H9 (cell line): ENCODE measurements around the gene RAPSN. TPM values are rescaled to one million over a fixed set of nuclear protein-coding genes. Genes with fewer than 3 reads are reported as not detected.

Source experiments
- DNase-seq: peaks from one replicate; pipeline ENCODE4 v3.0.0-alpha.2; 2017
- H2AFZ ChIP-seq: one replicate; pipeline ENCODE4 v1.6.1; 2013; ENCODE audit warnings: mild to moderate bottlenecking, low read length, control low read depth, moderate library complexity
- H2AK5ac ChIP-seq: 2 replicates; pipeline ENCODE4 v1.6.1; 2013; ENCODE audit warnings: low read length, control low read depth, mixed read lengths; ENCODE audit not compliant: insufficient read length
- H2BK120ac ChIP-seq: one replicate; pipeline ENCODE4 v1.6.1; 2013; ENCODE audit warnings: low read depth, mild to moderate bottlenecking, low read length, control low read depth, inconsistent platforms; ENCODE audit not compliant: poor library complexity, severe bottlenecking
- H2BK12ac ChIP-seq: 2 replicates; pipeline ENCODE4 v1.6.1; 2013; ENCODE audit warnings: low read length, control low read depth, mixed read lengths, low read depth; ENCODE audit not compliant: insufficient read length
- H2BK15ac ChIP-seq: 2 replicates; pipeline ENCODE4 v1.6.1; 2013; ENCODE audit warnings: low read depth, low read length, control low read depth
- H2BK20ac ChIP-seq: one replicate; pipeline ENCODE4 v1.6.1; 2013; ENCODE audit warnings: low read depth, mild to moderate bottlenecking, low read length, control low read depth, inconsistent platforms; ENCODE audit not compliant: poor library complexity, severe bottlenecking
- H2BK5ac ChIP-seq: 2 replicates; pipeline ENCODE4 v1.6.1; 2013; ENCODE audit warnings: low read length, control low read depth, mixed read lengths; ENCODE audit not compliant: insufficient read length
- H3K14ac ChIP-seq: 2 replicates; pipeline ENCODE4 v1.6.1; 2013; ENCODE audit warnings: low read length, control low read depth; ENCODE audit not compliant: insufficient read depth
- H3K18ac ChIP-seq: 2 replicates; pipeline ENCODE4 v1.6.1; 2013; ENCODE audit warnings: low read depth, mild to moderate bottlenecking, mixed read lengths, low read length, control low read depth; ENCODE audit not compliant: insufficient read length
- H3K23ac ChIP-seq: 2 replicates; pipeline ENCODE4 v1.6.1; 2013; ENCODE audit warnings: low read length, control low read depth, mixed read lengths, low read depth; ENCODE audit not compliant: insufficient read length
- H3K23me2 ChIP-seq: 2 replicates; pipeline ENCODE4 v1.6.1; 2013; ENCODE audit warnings: low read depth, mild to moderate bottlenecking, mixed read lengths, low read length, control low read depth; ENCODE audit not compliant: insufficient read length, poor library complexity, severe bottlenecking
- H3K27ac ChIP-seq: 2 replicates; pipeline ENCODE4 v1.5.1; 2013; ENCODE audit warnings: low read length, control low read depth, mixed read lengths, low read depth; ENCODE audit not compliant: insufficient read length
- H3K27me3 ChIP-seq: 2 replicates; pipeline ENCODE4 v1.6.1; 2013; ENCODE audit warnings: low read length, control low read depth, inconsistent platforms; ENCODE audit not compliant: insufficient read depth
- H3K4ac ChIP-seq: 2 replicates; pipeline ENCODE4 v1.6.1; 2013; ENCODE audit warnings: low read depth, mild to moderate bottlenecking, control low read depth, inconsistent platforms, low read length, moderate library complexity
- H3K4me1 ChIP-seq: 2 replicates; pipeline ENCODE4 v1.6.1; 2013; ENCODE audit warnings: low read length, control low read depth, inconsistent platforms; ENCODE audit not compliant: insufficient read depth
- H3K4me2 ChIP-seq: 2 replicates; pipeline ENCODE4 v1.6.1; 2013; ENCODE audit warnings: low read length, control low read depth, mixed read lengths; ENCODE audit not compliant: insufficient read length, insufficient read depth
- H3K56ac ChIP-seq: 2 replicates; pipeline ENCODE4 v1.6.1; 2013; ENCODE audit warnings: low read depth, mild to moderate bottlenecking, mixed read lengths, low read length, control low read depth; ENCODE audit not compliant: insufficient read length
- H3K79me1 ChIP-seq: 2 replicates; pipeline ENCODE4 v1.6.1; 2013; ENCODE audit warnings: low read depth, mild to moderate bottlenecking, moderate library complexity, low read length, control low read depth, inconsistent platforms; ENCODE audit not compliant: insufficient read depth, poor library complexity, severe bottlenecking
- H3K79me2 ChIP-seq: 2 replicates; pipeline ENCODE4 v1.6.1; 2013; ENCODE audit warnings: low read length, control low read depth, inconsistent platforms; ENCODE audit not compliant: insufficient read depth
- H3K9ac ChIP-seq: 2 replicates; pipeline ENCODE4 v1.6.1; 2013; ENCODE audit warnings: low read length, control low read depth, mixed read lengths; ENCODE audit not compliant: insufficient read length; ENCODE audit errors: extremely low read depth
- H3K9me3 ChIP-seq: one replicate; pipeline ENCODE4 v1.6.1; 2013; ENCODE audit warnings: low read depth, low read length, inconsistent platforms; ENCODE audit not compliant: control insufficient read depth
- H3T11ph ChIP-seq: one replicate; pipeline ENCODE4 v1.6.1; 2013; ENCODE audit warnings: mild to moderate bottlenecking, low read length, control low read depth, inconsistent platforms
- H4K20me1 ChIP-seq: one replicate; pipeline ENCODE4 v1.6.1; 2013; ENCODE audit not compliant: control insufficient read depth, insufficient read length, insufficient read depth
- H4K5ac ChIP-seq: 2 replicates; pipeline ENCODE4 v1.6.1; 2013; ENCODE audit warnings: low read depth, mild to moderate bottlenecking, mixed read lengths, low read length, control low read depth; ENCODE audit not compliant: insufficient read length
- H4K8ac ChIP-seq: replicated peaks from 2 replicates; pipeline ENCODE4 v1.6.1; 2013; ENCODE audit warnings: low read length, control low read depth, mixed read lengths, low read depth; ENCODE audit not compliant: insufficient read length
- H4K91ac ChIP-seq: 2 replicates; pipeline ENCODE4 v1.6.1; 2013; ENCODE audit warnings: low read depth, mild to moderate bottlenecking, moderate library complexity, mixed read lengths, low read length, control low read depth; ENCODE audit not compliant: insufficient read length
- H3K27ac Mint-ChIP-seq, 3 experiments: 2 replicates in 2 of 3; 3 replicates in 1 of 3; pipeline ENCODE4 v1.8.0; 2020 to 2021; ENCODE audit warnings: mixed read lengths in 3 of 3, mild to moderate bottlenecking in 1 of 3, moderate library complexity in 1 of 3
- H3K27me3 Mint-ChIP-seq: 2 replicates; pipeline ENCODE4 v1.8.0; 2021; ENCODE audit warnings: low read depth, mild to moderate bottlenecking, moderate library complexity, mixed read lengths
- H3K36me3 Mint-ChIP-seq, 3 experiments: 2 replicates in 2 of 3; 3 replicates in 1 of 3; pipeline ENCODE4 v1.8.0; 2020 to 2021; ENCODE audit warnings: low read depth in 3 of 3, mixed read lengths in 3 of 3; ENCODE audit not compliant: insufficient read depth in 1 of 3
- H3K4me1 Mint-ChIP-seq, 2 experiments: 2 replicates each; pipeline ENCODE4 v1.8.0; 2020; ENCODE audit warnings: mixed read lengths in 2 of 2
- H3K4me3 Mint-ChIP-seq, 2 experiments: 2 replicates in 1 of 2; 3 replicates in 1 of 2; pipeline ENCODE4 v1.8.0; 2020 to 2021; ENCODE audit warnings: mild to moderate bottlenecking in 2 of 2, mixed read lengths in 2 of 2, moderate library complexity in 1 of 2
- H3K9me3 Mint-ChIP-seq, 2 experiments: 2 replicates in 1 of 2; 3 replicates in 1 of 2; pipeline ENCODE4 v1.8.0; 2020; ENCODE audit warnings: mild to moderate bottlenecking in 2 of 2, mixed read lengths in 2 of 2, moderate library complexity in 1 of 2
- WGBS: extraction: QIAGEN DNeasy Blood & Tissue Kit; methylation state at CpG from one replicate; pipeline ENCODE4 v1.1.7; 2013; ENCODE audit warnings: missing lambda C conversion rate, low lambda C conversion rate, mixed read lengths; ENCODE audit not compliant: insufficient read length; ENCODE audit errors: extremely low coverage; 5-methylcytosine and 5-hydroxymethylcytosine counted together
- total RNA-seq: library from RNA; stranded (reverse); gene quantifications from 2 replicates; pipeline ENCODE4 v1.2.1, GENCODE V29; 2021
- TF ChIP-seq, protein P1 (sequence below): fragments of 200-600 bp; sonication (generic); conservative IDR thresholded peaks from 3 replicates; pipeline ENCODE4 v1.8.0; 2021; ENCODE audit warnings: antibody characterized with exemption, mild to moderate bottlenecking

The RAPSN gene
- total RNA-seq, 1 experiment from 2014 or later, result 0.48 TPM

DNA sequence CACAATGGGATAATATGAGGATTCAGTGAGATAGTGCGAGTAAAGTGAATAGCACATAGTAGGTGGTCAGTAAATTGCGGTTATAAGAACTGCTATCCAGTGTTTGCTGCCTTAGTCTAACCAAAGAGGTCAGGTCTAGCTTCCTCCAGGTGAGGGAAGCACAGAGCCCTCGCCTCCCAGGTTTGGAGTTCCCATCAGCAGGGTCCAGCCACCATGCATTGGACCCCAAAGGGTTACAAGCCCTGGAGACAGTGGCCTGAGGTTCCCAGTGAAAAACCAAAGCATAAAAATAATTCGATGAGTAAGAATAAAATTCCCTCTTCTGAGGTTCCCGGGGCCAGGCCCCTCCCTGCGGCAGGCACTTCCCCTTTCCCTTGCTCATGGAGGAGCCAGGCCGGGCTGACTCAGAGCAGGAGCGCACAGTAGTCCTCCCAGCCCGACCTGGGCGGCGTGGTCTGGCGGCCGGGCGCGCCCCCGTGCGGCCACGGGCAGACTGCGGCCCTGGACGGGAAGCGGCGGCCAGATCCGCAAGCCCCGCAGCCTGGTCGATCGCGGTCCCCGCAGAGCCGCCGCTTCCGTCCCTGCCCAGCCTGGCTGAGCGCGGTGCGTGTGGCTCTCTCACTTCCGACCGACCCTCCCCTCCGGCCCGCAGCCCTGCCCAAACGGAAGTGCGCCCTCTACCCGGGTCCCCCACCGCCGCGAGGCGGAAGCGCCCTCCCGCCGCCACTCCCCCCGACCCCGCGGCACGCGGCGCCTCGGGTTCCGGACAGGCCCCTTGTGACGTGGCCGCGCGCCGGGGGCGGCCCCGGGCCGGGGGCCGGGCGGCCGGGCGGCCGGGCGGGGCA is 41.0 kb downstream of the RAPSN start, which contains the start of gene SLC39A13:
SLC39A13 (plus strand) TSS at position 845 of the 845 bp plus-strand sequence. CDS start 1,505 bp downstream, outside the sequence.
- no peaks in the 10 kb centered on the region for H3K9me3 ChIP-seq
- H4K20me1 ChIP-seq, result no peaks in the 10 kb centered on the region
- peak within 1 kb of the TSS; percentile 71 for H3K9ac ChIP-seq
- no peak within 1 kb of the TSS for H3K4ac ChIP-seq
- no peak within 1 kb of the TSS for H2BK5ac ChIP-seq
- no CpG with 5 or more reads among the region's 70 CpGs for WGBS
- H3K23ac ChIP-seq, result no peak within 1 kb of the TSS
- no peak within 1 kb of the TSS for H3K56ac ChIP-seq
- H3K18ac ChIP-seq, result peak within 1 kb of the TSS; percentile 59
- peak within 1 kb of the TSS; percentile 85 for H3K4me2 ChIP-seq
- no peak within 1 kb of the TSS for H2AFZ ChIP-seq
- no peak within 1 kb of the TSS for H2AK5ac ChIP-seq
- H3K4me1 ChIP-seq, result 0 out of 2 replicates have a peak, but pooled peaks cover 2% of the 10 kb centered on the region
- H3K79me2 ChIP-seq, result no peaks in the 10 kb centered on the region
- DNase-seq, result peak; percentile 96
- no peak within 1 kb of the TSS for H3T11ph ChIP-seq
- H3K14ac ChIP-seq, result no peak within 1 kb of the TSS; the same call in 1 of the 2 replicates
- no peak within 1 kb of the TSS for H2BK15ac ChIP-seq
- Mint-ChIP-seq H3K9me3 (no peaks in the 10 kb centered on the region; a peak in 1 of 5 replicates), H3K4me3 (peak within 1 kb of the TSS; percentile 88 to 94), H3K27ac (peak within 1 kb of the TSS; percentile 96 to 97 (median 97)), H3K36me3 (peaks cover 0 to 4% (median 2%) of the 10 kb centered on the region in 3 experiments; a peak in 2 of 7 replicates), H3K27me3 (no peaks in the 10 kb centered on the region), H3K4me1 (peaks cover 15 to 34% of the 10 kb centered on the region in 2 experiments)
- TF ChIP-seq, protein P1, sequence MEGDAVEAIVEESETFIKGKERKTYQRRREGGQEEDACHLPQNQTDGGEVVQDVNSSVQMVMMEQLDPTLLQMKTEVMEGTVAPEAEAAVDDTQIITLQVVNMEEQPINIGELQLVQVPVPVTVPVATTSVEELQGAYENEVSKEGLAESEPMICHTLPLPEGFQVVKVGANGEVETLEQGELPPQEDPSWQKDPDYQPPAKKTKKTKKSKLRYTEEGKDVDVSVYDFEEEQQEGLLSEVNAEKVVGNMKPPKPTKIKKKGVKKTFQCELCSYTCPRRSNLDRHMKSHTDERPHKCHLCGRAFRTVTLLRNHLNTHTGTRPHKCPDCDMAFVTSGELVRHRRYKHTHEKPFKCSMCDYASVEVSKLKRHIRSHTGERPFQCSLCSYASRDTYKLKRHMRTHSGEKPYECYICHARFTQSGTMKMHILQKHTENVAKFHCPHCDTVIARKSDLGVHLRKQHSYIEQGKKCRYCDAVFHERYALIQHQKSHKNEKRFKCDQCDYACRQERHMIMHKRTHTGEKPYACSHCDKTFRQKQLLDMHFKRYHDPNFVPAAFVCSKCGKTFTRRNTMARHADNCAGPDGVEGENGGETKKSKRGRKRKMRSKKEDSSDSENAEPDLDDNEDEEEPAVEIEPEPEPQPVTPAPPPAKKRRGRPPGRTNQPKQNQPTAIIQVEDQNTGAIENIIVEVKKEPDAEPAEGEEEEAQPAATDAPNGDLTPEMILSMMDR, result peak; percentile 88
- H3K27me3 ChIP-seq, result no peaks in the 10 kb centered on the region
- H2BK120ac ChIP-seq, result no peak within 1 kb of the TSS
- H3K23me2 ChIP-seq, result peaks cover 15% of the 10 kb centered on the region
- H4K8ac ChIP-seq, result no peak within 1 kb of the TSS
- H3K79me1 ChIP-seq, result no peaks in the 10 kb centered on the region
- no peak within 1 kb of the TSS for H2BK20ac ChIP-seq
- peak within 1 kb of the TSS; percentile 1 for H3K27ac ChIP-seq
- no peak within 1 kb of the TSS for H2BK12ac ChIP-seq
- no peak within 1 kb of the TSS for H4K5ac ChIP-seq
- no peak within 1 kb of the TSS for H4K91ac ChIP-seq
